ENCODE measurements around the gene COQ10B.

- TF ChIP-seq, protein P1, sequence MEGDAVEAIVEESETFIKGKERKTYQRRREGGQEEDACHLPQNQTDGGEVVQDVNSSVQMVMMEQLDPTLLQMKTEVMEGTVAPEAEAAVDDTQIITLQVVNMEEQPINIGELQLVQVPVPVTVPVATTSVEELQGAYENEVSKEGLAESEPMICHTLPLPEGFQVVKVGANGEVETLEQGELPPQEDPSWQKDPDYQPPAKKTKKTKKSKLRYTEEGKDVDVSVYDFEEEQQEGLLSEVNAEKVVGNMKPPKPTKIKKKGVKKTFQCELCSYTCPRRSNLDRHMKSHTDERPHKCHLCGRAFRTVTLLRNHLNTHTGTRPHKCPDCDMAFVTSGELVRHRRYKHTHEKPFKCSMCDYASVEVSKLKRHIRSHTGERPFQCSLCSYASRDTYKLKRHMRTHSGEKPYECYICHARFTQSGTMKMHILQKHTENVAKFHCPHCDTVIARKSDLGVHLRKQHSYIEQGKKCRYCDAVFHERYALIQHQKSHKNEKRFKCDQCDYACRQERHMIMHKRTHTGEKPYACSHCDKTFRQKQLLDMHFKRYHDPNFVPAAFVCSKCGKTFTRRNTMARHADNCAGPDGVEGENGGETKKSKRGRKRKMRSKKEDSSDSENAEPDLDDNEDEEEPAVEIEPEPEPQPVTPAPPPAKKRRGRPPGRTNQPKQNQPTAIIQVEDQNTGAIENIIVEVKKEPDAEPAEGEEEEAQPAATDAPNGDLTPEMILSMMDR (IDR thresholded peaks at IDR 0.05), result no peak
- no peak for TF ChIP-seq POLR2AphosphoS5 (IDR thresholded peaks at IDR 0.05; ENCODE audit: low read depth, low read length)
- TF ChIP-seq SIN3A (IDR thresholded peaks at IDR 0.05; ENCODE audit: borderline replicate concordance, insufficient read depth, low read depth, low read length), result no peak
- TF ChIP-seq, protein P2, sequence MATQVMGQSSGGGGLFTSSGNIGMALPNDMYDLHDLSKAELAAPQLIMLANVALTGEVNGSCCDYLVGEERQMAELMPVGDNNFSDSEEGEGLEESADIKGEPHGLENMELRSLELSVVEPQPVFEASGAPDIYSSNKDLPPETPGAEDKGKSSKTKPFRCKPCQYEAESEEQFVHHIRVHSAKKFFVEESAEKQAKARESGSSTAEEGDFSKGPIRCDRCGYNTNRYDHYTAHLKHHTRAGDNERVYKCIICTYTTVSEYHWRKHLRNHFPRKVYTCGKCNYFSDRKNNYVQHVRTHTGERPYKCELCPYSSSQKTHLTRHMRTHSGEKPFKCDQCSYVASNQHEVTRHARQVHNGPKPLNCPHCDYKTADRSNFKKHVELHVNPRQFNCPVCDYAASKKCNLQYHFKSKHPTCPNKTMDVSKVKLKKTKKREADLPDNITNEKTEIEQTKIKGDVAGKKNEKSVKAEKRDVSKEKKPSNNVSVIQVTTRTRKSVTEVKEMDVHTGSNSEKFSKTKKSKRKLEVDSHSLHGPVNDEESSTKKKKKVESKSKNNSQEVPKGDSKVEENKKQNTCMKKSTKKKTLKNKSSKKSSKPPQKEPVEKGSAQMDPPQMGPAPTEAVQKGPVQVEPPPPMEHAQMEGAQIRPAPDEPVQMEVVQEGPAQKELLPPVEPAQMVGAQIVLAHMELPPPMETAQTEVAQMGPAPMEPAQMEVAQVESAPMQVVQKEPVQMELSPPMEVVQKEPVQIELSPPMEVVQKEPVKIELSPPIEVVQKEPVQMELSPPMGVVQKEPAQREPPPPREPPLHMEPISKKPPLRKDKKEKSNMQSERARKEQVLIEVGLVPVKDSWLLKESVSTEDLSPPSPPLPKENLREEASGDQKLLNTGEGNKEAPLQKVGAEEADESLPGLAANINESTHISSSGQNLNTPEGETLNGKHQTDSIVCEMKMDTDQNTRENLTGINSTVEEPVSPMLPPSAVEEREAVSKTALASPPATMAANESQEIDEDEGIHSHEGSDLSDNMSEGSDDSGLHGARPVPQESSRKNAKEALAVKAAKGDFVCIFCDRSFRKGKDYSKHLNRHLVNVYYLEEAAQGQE (IDR thresholded peaks at IDR 0.05; ENCODE audit: insufficient read depth in 1 of 2, low read depth in 2 of 2, low read length in 1 of 2), result no peak
Observed at GRCh38 chr2:197419438-197419837, 33.9 kb upstream of the COQ10B start.

Measured in Panc1 (cell line).